Muscle layer of colon (tissue), 2 donors: Measurements from ENCODE around the gene OR2T3.
"Not testable (repeated sequence)": the region's sequence is repeated elsewhere in the genome, so short reads cannot be mapped to it uniquely, and the experiment has no call there.

Experiments used
- H3K27ac ChIP-seq: one replicate; pipeline ENCODE4 v1.7.0; 2013; ENCODE audit warnings: low read depth, mild to moderate bottlenecking, low read length, moderate library complexity
- H3K27me3 ChIP-seq, 2 donors: one replicate each; pipeline ENCODE4 v1.7.0; 2013; ENCODE audit warnings: low read length in 2 of 2, mild to moderate bottlenecking in 2 of 2; ENCODE audit not compliant: insufficient read depth in 2 of 2, control insufficient read depth in 1 of 2
- H3K36me3 ChIP-seq: one replicate; pipeline ENCODE4 v1.7.0; 2013; ENCODE audit warnings: mild to moderate bottlenecking, low read length; ENCODE audit not compliant: insufficient read depth
- H3K4me1 ChIP-seq: one replicate; pipeline ENCODE4 v1.7.0; 2013; ENCODE audit warnings: mild to moderate bottlenecking, low read length; ENCODE audit not compliant: insufficient read depth
- H3K4me3 ChIP-seq, 2 donors: one replicate each; pipeline ENCODE4 v1.7.0; 2013; ENCODE audit warnings: low read length in 2 of 2, low read depth in 1 of 2, mild to moderate bottlenecking in 1 of 2, moderate library complexity in 1 of 2
- H3K9ac ChIP-seq: one replicate; pipeline ENCODE4 v1.7.0; 2013; ENCODE audit warnings: low read length
- H3K9me3 ChIP-seq: one replicate; pipeline ENCODE4 v1.7.0; 2013; ENCODE audit warnings: mild to moderate bottlenecking, low read length
- donor health status: abdominal sarcoma.
- donor health status: Adenocarcinoma of cecum.

OR2T3 gene

DNA sequence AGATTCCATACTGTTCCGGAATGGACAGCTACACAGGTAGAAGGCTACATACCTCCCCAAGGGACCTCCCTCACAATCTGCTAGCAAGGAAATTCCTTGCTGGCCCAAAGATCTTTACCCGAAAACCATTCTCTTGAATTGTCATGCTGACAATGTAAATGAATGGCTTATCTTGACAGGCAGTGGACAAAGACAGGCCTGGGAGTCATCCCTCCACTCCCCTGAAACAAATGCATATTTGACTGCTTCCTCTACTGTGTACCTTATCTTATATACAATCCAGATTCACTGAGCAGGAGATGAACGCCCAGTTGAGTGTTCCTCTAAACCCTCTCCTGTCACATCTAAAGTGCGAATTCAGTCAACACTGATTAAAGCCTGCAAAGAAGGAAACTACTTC is 28.5 kb upstream of the OR2T3 start:
- not testable (repeated sequence) for H3K27ac ChIP-seq, H3K36me3 ChIP-seq, H3K9me3 ChIP-seq, H3K4me3 ChIP-seq, H3K4me1 ChIP-seq, H3K27me3 ChIP-seq, H3K9ac ChIP-seq

DNA sequence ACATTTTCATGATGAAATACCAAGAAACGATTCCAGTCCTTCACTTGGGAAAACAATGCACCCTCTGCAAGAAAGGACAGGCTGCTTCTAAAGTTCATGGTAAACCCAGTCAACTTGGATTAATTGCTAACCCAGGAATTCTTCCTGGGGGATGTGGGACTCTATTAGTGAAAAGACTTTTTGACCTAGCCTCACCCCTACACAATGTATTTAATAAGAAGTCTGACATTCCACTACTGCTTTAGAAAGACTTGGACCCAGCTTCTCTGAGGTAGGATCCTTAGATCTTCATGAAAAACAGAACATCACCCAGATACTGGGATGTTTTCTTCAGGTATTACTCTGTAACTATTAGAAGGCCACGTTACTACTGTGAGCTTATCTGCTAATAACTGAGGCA is 27.8 kb upstream of the OR2T3 start, which contains the start of gene OR2T2:
TSS of gene OR2T2 (plus strand) at position 239 of the 400 bp plus-strand sequence. CDS start 7,161 bp downstream, outside the sequence.
- H3K9ac ChIP-seq, H3K9me3 ChIP-seq, H3K27ac ChIP-seq, H3K27me3 ChIP-seq, H3K36me3 ChIP-seq, H3K4me1 ChIP-seq, H3K4me3 ChIP-seq: not testable (repeated sequence)

- H3K36me3 ChIP-seq, H3K9ac ChIP-seq, H3K9me3 ChIP-seq, H3K4me3 ChIP-seq, H3K27ac ChIP-seq, H3K27me3 ChIP-seq, H3K4me1 ChIP-seq: not testable (repeated sequence)
Measured at GRCh38 chr1:248448409-248449074, 24.6 kb upstream of the OR2T3 start.

- H3K9ac ChIP-seq, H3K4me3 ChIP-seq, H3K4me1 ChIP-seq, H3K36me3 ChIP-seq, H3K27ac ChIP-seq, H3K9me3 ChIP-seq, H3K27me3 ChIP-seq: not testable (repeated sequence)
Measured at GRCh38 chr1:248449821-248450465, 23.2 kb upstream of the OR2T3 start.

DNA sequence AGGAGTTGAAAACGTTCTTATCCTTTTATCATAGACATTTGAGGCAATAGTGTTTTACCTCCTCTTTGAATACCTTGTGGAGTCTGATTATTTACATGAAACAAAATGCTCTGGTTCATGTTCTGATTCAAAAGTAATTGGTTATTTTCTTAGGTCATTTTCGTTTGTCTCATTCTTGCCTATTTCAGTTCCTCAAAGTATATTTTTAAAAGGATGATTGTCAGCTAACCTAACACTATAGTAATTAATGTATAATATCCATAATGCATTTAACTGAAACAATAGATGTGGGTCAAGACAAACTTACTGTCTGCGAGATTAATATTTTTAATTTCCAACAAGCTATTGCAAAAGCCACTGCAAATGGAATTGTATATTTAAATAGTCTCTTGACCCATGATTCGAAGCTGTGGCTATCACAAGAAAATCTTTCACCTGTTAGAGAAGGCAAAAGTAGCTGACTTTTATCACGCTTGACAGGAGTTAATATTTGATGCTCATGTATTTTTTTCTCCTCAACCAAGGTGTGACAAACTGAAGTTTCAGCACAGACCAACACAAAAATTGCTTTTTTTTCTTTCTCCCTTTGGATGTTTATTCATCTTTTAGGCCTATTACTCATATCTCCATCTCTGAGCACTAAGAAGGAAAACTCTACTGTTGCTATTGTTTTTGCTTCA is 22.5 kb upstream of the OR2T3 start:
- not testable (repeated sequence) for H3K4me1 ChIP-seq, H3K9ac ChIP-seq, H3K27me3 ChIP-seq, H3K4me3 ChIP-seq, H3K9me3 ChIP-seq, H3K36me3 ChIP-seq, H3K27ac ChIP-seq

- H3K36me3 ChIP-seq, H3K27me3 ChIP-seq, H3K4me3 ChIP-seq, H3K4me1 ChIP-seq, H3K9me3 ChIP-seq, H3K27ac ChIP-seq, H3K9ac ChIP-seq: not testable (repeated sequence)
Measured at GRCh38 chr1:248453619-248454018, 19.5 kb upstream of the OR2T3 start.

DNA sequence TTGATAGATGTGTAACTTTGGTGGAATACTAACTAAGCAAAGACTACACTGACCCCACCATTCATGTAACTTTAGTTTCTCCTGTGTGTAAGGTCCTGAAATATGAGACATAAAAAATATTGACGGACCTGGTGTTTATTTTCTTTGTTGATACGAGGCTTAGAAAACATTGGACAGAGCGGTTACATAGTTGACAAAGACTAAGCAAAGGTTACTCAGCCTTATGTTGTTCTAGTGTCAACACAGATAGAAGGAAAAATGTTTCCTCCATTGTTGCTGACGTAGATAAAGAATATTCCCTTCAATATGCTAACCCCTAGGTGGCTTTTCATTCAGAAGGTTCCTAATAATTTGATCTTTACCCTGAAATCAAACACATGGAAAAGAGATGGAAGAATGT is 18.1 kb upstream of the OR2T3 start:
- not testable (repeated sequence) for H3K27me3 ChIP-seq, H3K36me3 ChIP-seq, H3K9me3 ChIP-seq, H3K27ac ChIP-seq, H3K4me3 ChIP-seq, H3K4me1 ChIP-seq, H3K9ac ChIP-seq

DNA sequence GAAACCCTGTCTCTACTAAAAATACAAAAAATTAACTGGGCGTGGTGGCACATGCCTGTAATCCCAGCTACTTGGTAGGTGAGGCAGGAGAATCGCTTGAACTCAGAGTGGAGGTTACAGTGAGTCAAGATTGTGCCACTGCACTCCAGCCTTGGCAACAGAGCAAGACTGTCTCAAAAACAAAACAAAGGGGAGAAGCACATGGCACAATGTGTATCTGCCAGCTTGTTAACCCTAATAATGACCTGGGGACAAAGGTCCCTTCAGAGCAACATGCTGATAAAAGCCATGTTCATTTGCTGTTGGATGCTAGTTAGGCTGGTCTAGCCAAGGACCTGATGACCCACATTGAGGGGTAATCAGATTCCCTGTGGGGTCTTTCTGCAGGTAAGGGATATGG is 16.5 kb upstream of the OR2T3 start:
- H3K9ac ChIP-seq, H3K4me1 ChIP-seq, H3K9me3 ChIP-seq, H3K4me3 ChIP-seq, H3K27me3 ChIP-seq, H3K27ac ChIP-seq, H3K36me3 ChIP-seq: not testable (repeated sequence)

GRCh38 chr1:248459117-248459516 is 14.0 kb upstream of the OR2T3 start:
- not testable (repeated sequence) for H3K36me3 ChIP-seq, H3K9ac ChIP-seq, H3K4me3 ChIP-seq, H3K27ac ChIP-seq, H3K4me1 ChIP-seq, H3K27me3 ChIP-seq, H3K9me3 ChIP-seq

GRCh38 chr1:248471154-248471553 is 2.0 kb upstream of the OR2T3 start:
- no peaks in the 10 kb centered on the region for H3K4me1 ChIP-seq
- H3K27ac ChIP-seq, result no peak overlapping the region
- H3K27me3 ChIP-seq, result no peaks in the 10 kb centered on the region
- H3K4me3 ChIP-seq, result no peak overlapping the region
- H3K9ac ChIP-seq, result no peak overlapping the region
- no peaks in the 10 kb centered on the region for H3K9me3 ChIP-seq
- H3K36me3 ChIP-seq, result no peaks in the 10 kb centered on the region

- not testable (repeated sequence) for H3K27ac ChIP-seq, H3K4me3 ChIP-seq, H3K27me3 ChIP-seq, H3K4me1 ChIP-seq, H3K9ac ChIP-seq, H3K36me3 ChIP-seq, H3K9me3 ChIP-seq
Measured at GRCh38 chr1:248472111-248472510, 1.0 kb upstream of the OR2T3 start.

- H3K27me3 ChIP-seq, H3K9ac ChIP-seq, H3K9me3 ChIP-seq, H3K27ac ChIP-seq, H3K36me3 ChIP-seq, H3K4me3 ChIP-seq, H3K4me1 ChIP-seq: not testable (repeated sequence)
Measured at GRCh38 chr1:248475660-248476059, 2.5 kb downstream of the OR2T3 start.
